ENCODE data around the gene ST6GAL1. TPM values are rescaled to one million over a fixed set of nuclear protein-coding genes. Genes with fewer than 3 reads are reported as not detected.

The ST6GAL1 gene
- total and polyA plus RNA-seq, 2 of the 8 experiments (the other 6 are each of a cell fraction or from before 2014, with no cell fraction given), result 62.8 to 80.9 TPM

DNA sequence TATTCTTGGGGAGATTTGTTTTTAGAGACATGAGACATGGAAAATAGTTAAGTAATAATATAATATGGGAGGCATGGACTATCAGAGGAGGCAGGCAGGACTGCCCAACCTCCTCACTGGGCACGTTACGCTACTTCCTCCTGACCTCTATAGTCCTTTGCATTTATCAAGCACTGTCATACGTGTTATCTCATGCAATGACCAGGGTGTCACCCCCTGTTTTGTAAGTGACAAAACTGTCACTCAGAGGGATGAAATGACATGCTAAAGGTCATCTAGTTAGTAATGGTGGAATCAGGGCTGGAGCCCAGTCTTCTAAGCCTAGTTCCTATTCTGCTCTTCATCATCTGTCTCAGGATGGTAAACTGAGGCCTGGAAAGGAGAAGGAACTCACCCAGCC lies 66.7 kb downstream of the ST6GAL1 start:
- Histone ChIP-seq H4K8ac (ENCODE audit: extremely low read depth, insufficient read depth, low read length) (no peak overlapping the region), H3K23me2 (ENCODE audit: low read depth, low read length) (peaks cover 2% of the 10 kb centered on the region; the same call in 1 of the 2 replicates), H3K56ac (replicated peaks; ENCODE audit: insufficient read length, low read depth, low read length) (no peak overlapping the region), H2BK12ac (ENCODE audit: low read depth, low read length) (peak overlapping the region; percentile 0; the same call in 1 of the 2 replicates), H4K20me1 (replicated peaks in 1 of 2; ENCODE audit: control insufficient read depth in 1 of 2, insufficient read depth in 2 of 2, low read length in 2 of 2) (peaks cover 0 to 3% of the 10 kb centered on the region in 2 experiments), H2AK5ac (ENCODE audit: low read depth, low read length) (0 out of 2 replicates have a peak overlapping the region, but pooled peaks have one; percentile 89), H2BK20ac (ENCODE audit: low read length) (no peak overlapping the region; the same call in 1 of the 2 replicates), H4K91ac (replicated peaks; ENCODE audit: insufficient read length, low read length) (no peak overlapping the region), H2BK5ac (ENCODE audit: low read depth, low read length) (no peak overlapping the region), H3K4ac (replicated peaks; ENCODE audit: insufficient read length, low read depth, low read length) (no peak overlapping the region), H3K14ac (ENCODE audit: insufficient read length) (no peak overlapping the region), H3K36me3 (ENCODE audit: control insufficient read depth in 2 of 4, insufficient read depth in 4 of 4, low read length in 3 of 4) (peaks cover 0 to 5% (median 3%) of the 10 kb centered on the region in 4 experiments; a peak in 3 of 8 replicates), H2BK120ac (replicated peaks; ENCODE audit: low read depth, low read length) (no peak overlapping the region), H3K79me1 (ENCODE audit: low read depth, low read length) (peaks cover 12% of the 10 kb centered on the region), H3K27ac (ENCODE audit: low read depth, low read length) (no peak overlapping the region), H2AFZ (ENCODE audit: low read length) (no peak overlapping the region), H3K18ac (ENCODE audit: extremely low read depth, low read length) (no peak overlapping the region), H3K27me3 (replicated peaks in 1 of 4; ENCODE audit: control insufficient read depth in 3 of 4, extremely low read depth in 1 of 4, insufficient read depth in 3 of 4, low read length in 3 of 4) (no peaks in the 10 kb centered on the region), H3K4me3 (ENCODE audit: extremely low read depth in 1 of 4, insufficient read depth in 2 of 4, low read depth in 3 of 4, low read length in 4 of 4) (no peak overlapping the region), H3K4me2 (ENCODE audit: insufficient read depth in 1 of 2, low read depth in 2 of 2, low read length in 2 of 2) (no peak overlapping the region), H3K4me1 (replicated peaks in 1 of 4; ENCODE audit: control insufficient read depth in 3 of 4, insufficient read depth in 4 of 4, low read length in 3 of 4) (peaks cover 2 to 17% (median 11%) of the 10 kb centered on the region in 4 experiments), H3K9ac (replicated peaks in 1 of 4; ENCODE audit: extremely low read depth in 1 of 4, low read depth in 3 of 4, low read length in 3 of 4) (no peak overlapping the region; a peak in 1 of 7 replicates), H3K9me3 (ENCODE audit: insufficient read depth in 2 of 2, low read depth in 1 of 2, low read length in 1 of 2) (no peaks in the 10 kb centered on the region), H2BK15ac (ENCODE audit: low read length) (peak overlapping the region; percentile 48; the same call in 1 of the 2 replicates), H3K79me2 (ENCODE audit: control insufficient read depth in 1 of 2, insufficient read depth in 2 of 2, low read length in 2 of 2) (peaks cover 0 to 34% of the 10 kb centered on the region in 2 experiments; a peak in 3 of 4 replicates), H3K23ac (ENCODE audit: insufficient read length) (no peak overlapping the region), H4K5ac (ENCODE audit: insufficient read length, low read depth, low read length) (no peak overlapping the region)
- ChIA-PET CTCF (ENCODE audit: partially characterized antibody) (no interaction called here), POLR2A (ENCODE audit: partially characterized antibody) (no interaction called here)
- FAIRE-seq (no peak), DNase-seq (ENCODE audit: low read depth in 1 of 2, low spot score in 2 of 2) (no peak)
- WGBS, 2 experiments (ENCODE audit: extremely low coverage in 1 of 2, insufficient coverage in 1 of 2, insufficient read length in 1 of 2, insufficient replicate concordance in 2 of 2, low coverage in 1 of 2, low lambda C conversion rate in 2 of 2, missing lambda C conversion rate in 1 of 2), result 98% methylated on average over 3 of the region's 3 CpGs; no CpG with 5 or more reads in 1 of the 2 experiments
- TF ChIP-seq ZNF274 (IDR thresholded peaks at IDR 0.05; ENCODE audit: borderline replicate concordance, extremely low read depth, low read length) (no peak), EP300 (IDR thresholded peaks at IDR 0.05; ENCODE audit: borderline replicate concordance in 1 of 2, low read depth in 2 of 2, low read length in 2 of 2) (no peak), NANOG (IDR thresholded peaks at IDR 0.05; ENCODE audit: insufficient read depth, low read depth, low read length, poor library complexity, severe bottlenecking) (no peak), POU5F1 (IDR thresholded peaks at IDR 0.05; ENCODE audit: low read depth, low read length) (no peak), PHF8 (conservative IDR thresholded peaks at IDR 0.05; ENCODE audit: low read depth, low read length) (no peak), TBP (IDR thresholded peaks at IDR 0.05; ENCODE audit: low read depth, low read length) (no peak), CHD1 (IDR thresholded peaks at IDR 0.05; ENCODE audit: low read depth, low read length) (no peak), MAFK (IDR thresholded peaks at IDR 0.05; ENCODE audit: low read depth, low read length) (no peak), YY1 (IDR thresholded peaks at IDR 0.05; ENCODE audit: low read depth, low read length) (no peak), SIRT6 (IDR thresholded peaks at IDR 0.05; ENCODE audit: low read length) (no peak), RFX5 (IDR thresholded peaks at IDR 0.05; ENCODE audit: borderline replicate concordance, low read depth, low read length) (no peak), EZH2 (IDR thresholded peaks at IDR 0.05; ENCODE audit: low read depth, low read length, severe bottlenecking) (no peak), JUND (IDR thresholded peaks at IDR 0.05; ENCODE audit: low read length) (no peak), BCL11A (IDR thresholded peaks at IDR 0.05; ENCODE audit: low read depth in 2 of 2, low read length in 2 of 2) (no peak)

All from H1 (cell line).